Activated T-cell treated with anti-CD3 and anti-CD28 coated beads, Interleukin-2, amount 50 U/mL, for 24 hours (primary cell): ENCODE measurements around the gene DLGAP4.

Source experiments
- DNase-seq: peaks from one replicate; pipeline ENCODE4 v3.0.0-alpha.2; 2020
- H3K27ac Mint-ChIP-seq: 2 replicates; pipeline ENCODE4 v1.8.0; 2020; ENCODE audit warnings: mild to moderate bottlenecking, mixed read lengths
- H3K27me3 Mint-ChIP-seq: 2 replicates; pipeline ENCODE4 v1.8.0; 2020; ENCODE audit warnings: mixed read lengths
- H3K36me3 Mint-ChIP-seq: 2 replicates; pipeline ENCODE4 v1.8.0; 2020; ENCODE audit warnings: low read depth, mixed read lengths
- H3K4me1 Mint-ChIP-seq: 2 replicates; pipeline ENCODE4 v1.8.0; 2020; ENCODE audit warnings: low read depth, mixed read lengths
- H3K4me3 Mint-ChIP-seq: 2 replicates; pipeline ENCODE4 v1.8.0; 2020; ENCODE audit warnings: mild to moderate bottlenecking, moderate library complexity, mixed read lengths
- H3K9me3 Mint-ChIP-seq: 2 replicates; pipeline ENCODE4 v1.8.0; 2020; ENCODE audit warnings: mixed read lengths

DLGAP4 gene

GRCh38 chr20:36528176-36528874 is 222.2 kb downstream of the DLGAP4 start:
- H3K4me3 Mint-ChIP-seq, result no peak overlapping the region
- peaks cover 34% of the 10 kb centered on the region for H3K36me3 Mint-ChIP-seq
- no peak for DNase-seq
- H3K27me3 Mint-ChIP-seq, result no peaks in the 10 kb centered on the region
- H3K4me1 Mint-ChIP-seq, result no peaks in the 10 kb centered on the region
- H3K27ac Mint-ChIP-seq, result no peak overlapping the region
- H3K9me3 Mint-ChIP-seq, result no peaks in the 10 kb centered on the region

DNA sequence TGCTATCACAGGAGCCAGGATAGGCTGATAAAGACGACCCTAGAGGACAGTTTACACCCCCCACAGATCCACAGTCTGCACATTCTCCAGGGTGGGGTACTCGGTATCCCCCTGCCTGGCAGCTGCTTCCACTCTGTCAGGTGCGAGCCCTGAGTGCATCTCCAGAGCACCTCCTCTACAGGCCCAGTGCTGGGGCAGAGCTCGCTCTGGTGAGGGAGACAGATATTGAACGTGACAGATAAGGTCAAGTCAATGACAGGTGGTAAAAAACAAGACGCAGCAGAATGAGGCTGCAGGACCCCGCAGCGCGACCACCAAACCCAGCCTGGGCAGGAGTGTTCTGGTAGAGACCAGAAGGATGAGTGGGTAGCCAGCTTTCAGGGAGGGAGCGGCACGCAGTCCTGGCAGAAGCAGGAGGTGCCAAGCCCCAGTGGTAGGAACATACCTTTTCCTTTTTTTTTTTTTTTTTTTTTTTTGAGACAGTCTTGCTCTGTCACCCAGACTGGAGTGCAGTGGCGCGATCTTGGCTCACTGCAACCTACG is 222.8 kb downstream of the DLGAP4 start:
- no peaks in the 10 kb centered on the region for H3K4me1 Mint-ChIP-seq
- H3K9me3 Mint-ChIP-seq, result no peaks in the 10 kb centered on the region
- no peak overlapping the region for H3K27ac Mint-ChIP-seq
- peaks cover 29% of the 10 kb centered on the region for H3K36me3 Mint-ChIP-seq
- DNase-seq, result no peak
- no peak overlapping the region for H3K4me3 Mint-ChIP-seq
- no peaks in the 10 kb centered on the region for H3K27me3 Mint-ChIP-seq

- H3K4me1 Mint-ChIP-seq, result no peaks in the 10 kb centered on the region
- H3K36me3 Mint-ChIP-seq, result peaks cover 5% of the 10 kb centered on the region
- no peaks in the 10 kb centered on the region for H3K9me3 Mint-ChIP-seq
- no peak overlapping the region for H3K4me3 Mint-ChIP-seq
- H3K27me3 Mint-ChIP-seq, result no peaks in the 10 kb centered on the region
- H3K27ac Mint-ChIP-seq, result no peak overlapping the region
- no peak for DNase-seq
Measured at GRCh38 chr20:36532388-36532787, 226.2 kb downstream of the DLGAP4 start.

DNA sequence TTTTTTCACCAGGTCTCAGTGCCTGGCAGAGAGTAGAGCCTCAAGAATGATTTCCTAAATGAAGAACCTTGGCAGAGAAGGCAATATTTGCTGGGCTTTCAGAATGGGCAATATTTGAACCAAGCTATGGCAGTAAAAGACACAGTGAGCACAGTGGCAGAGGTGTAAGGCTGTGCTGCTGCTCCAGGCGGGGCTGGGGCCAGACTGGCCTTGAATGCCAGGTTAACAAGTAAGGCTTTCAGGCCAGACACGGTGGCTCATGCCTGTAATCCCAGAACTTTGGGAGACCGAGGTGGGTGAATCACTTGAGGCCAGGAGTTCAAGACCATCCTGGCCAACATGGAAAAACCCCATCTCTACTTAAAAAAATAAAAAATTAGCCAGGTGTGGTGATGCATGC is 226.7 kb downstream of the DLGAP4 start:
- H3K4me3 Mint-ChIP-seq, result no peak overlapping the region
- H3K4me1 Mint-ChIP-seq, result no peaks in the 10 kb centered on the region
- H3K27me3 Mint-ChIP-seq, result no peaks in the 10 kb centered on the region
- no peak for DNase-seq
- H3K27ac Mint-ChIP-seq, result no peak overlapping the region
- H3K9me3 Mint-ChIP-seq, result no peaks in the 10 kb centered on the region
- H3K36me3 Mint-ChIP-seq, result peaks cover under 1% of the 10 kb centered on the region

GRCh38 chr20:36538026-36538722 is 232.0 kb downstream of the DLGAP4 start:
- Mint-ChIP-seq H3K27me3 (peaks cover 4% of the 10 kb centered on the region), H3K36me3 (no peaks in the 10 kb centered on the region), H3K4me1 (no peaks in the 10 kb centered on the region), H3K27ac (no peak overlapping the region), H3K4me3 (no peak overlapping the region), H3K9me3 (no peaks in the 10 kb centered on the region)
- DNase-seq, result no peak

DNA sequence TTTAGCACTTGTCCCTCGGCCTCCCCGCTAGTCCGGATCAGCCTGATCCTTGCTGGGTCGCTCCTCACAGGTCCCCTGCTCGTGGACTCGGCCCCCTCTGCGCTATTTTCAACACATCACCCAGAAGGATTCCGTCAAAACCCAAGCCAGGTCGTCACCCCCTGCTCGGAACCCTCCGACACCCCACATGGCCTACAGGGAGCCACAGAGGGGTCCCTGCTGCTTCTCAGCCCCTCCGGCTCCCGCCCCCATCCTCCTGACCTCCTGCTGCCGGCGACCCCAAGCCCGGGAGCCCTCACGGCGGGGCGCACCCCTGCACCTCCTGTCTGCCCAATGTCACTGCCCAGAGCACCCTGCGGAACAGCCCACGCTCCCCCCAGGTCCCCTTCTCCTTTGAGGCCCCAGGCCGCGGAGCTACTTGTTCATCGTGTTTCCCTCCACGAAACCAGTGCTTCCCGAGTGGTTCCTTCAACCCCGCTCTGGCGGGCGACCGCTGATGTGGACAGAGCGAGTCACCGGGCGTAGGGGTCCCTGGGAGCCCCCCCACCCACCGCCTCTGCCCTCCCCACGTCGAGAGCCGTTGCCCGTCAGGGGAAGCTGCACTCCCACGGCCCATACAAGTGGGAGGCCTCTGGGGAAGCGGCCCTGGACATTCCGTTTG is 234.5 kb downstream of the DLGAP4 start:
- no peaks in the 10 kb centered on the region for H3K9me3 Mint-ChIP-seq
- H3K36me3 Mint-ChIP-seq, result no peaks in the 10 kb centered on the region
- H3K4me1 Mint-ChIP-seq, result no peaks in the 10 kb centered on the region
- no peak overlapping the region for H3K27ac Mint-ChIP-seq
- H3K4me3 Mint-ChIP-seq, result no peak overlapping the region
- no peak for DNase-seq
- H3K27me3 Mint-ChIP-seq, result peaks cover 4% of the 10 kb centered on the region

- H3K27ac Mint-ChIP-seq, result no peak within 1 kb of the TSS
- no peak within 1 kb of the TSS for H3K4me3 Mint-ChIP-seq
- no peak for DNase-seq
- no peaks in the 10 kb centered on the region for H3K9me3 Mint-ChIP-seq
- peaks cover 4% of the 10 kb centered on the region for H3K27me3 Mint-ChIP-seq
- H3K4me1 Mint-ChIP-seq, result peaks cover 1% of the 10 kb centered on the region
- H3K36me3 Mint-ChIP-seq, result no peaks in the 10 kb centered on the region
Measured at GRCh38 chr20:36541227-36541767, 235.2 kb downstream of the DLGAP4 start, which contains the start of gene MYL9. TSS of gene MYL9 (plus strand) at chr20:36541519. CDS start at chr20:36544885, 3,366 bp downstream.

DNA sequence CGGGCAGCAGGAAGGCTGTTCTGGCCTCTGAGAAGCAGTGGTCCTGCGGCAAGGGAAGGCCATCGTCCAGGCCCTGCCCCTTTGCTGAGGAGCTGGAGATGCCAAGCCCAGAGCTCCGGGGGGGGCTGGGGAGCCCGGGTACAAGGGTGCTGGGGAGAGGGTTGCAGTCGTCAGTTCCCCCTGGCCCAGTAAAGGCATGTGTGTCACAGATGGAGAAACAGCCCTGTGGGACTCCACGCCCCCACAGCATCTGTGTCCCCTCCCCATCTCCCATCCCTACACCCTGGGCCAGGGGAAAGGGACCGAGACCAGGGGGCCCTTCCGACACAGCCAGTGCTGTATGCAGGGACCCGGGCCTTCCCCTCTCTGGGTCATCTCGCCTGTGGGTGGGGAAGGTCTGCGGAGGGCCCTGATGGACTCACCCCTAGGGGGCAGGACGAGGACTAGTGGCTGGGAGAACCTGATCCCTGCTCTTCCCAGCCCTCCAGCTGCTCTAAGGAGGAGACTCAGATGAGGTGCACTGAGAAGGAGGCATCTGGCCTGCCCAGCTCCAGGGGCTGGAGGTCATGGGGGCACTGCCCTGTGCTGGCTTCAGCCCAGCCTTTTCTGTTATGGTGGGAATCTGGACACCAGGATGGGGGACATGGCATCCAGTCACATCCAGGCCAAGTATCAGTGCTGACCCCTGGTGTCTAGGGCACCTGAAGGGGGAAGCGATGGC is 235.8 kb downstream of the DLGAP4 start:
- Mint-ChIP-seq H3K9me3 (no peaks in the 10 kb centered on the region), H3K36me3 (no peaks in the 10 kb centered on the region), H3K4me3 (no peak overlapping the region), H3K27me3 (peaks cover 4% of the 10 kb centered on the region), H3K27ac (no peak overlapping the region), H3K4me1 (peaks cover 1% of the 10 kb centered on the region)
- no peak for DNase-seq

GRCh38 chr20:36542516-36543183 is 236.5 kb downstream of the DLGAP4 start:
- no peak overlapping the region for H3K4me3 Mint-ChIP-seq
- H3K4me1 Mint-ChIP-seq, result peaks cover 1% of the 10 kb centered on the region
- H3K9me3 Mint-ChIP-seq, result no peaks in the 10 kb centered on the region
- peaks cover 4% of the 10 kb centered on the region for H3K27me3 Mint-ChIP-seq
- H3K27ac Mint-ChIP-seq, result no peak overlapping the region
- DNase-seq, result no peak
- no peaks in the 10 kb centered on the region for H3K36me3 Mint-ChIP-seq

GRCh38 chr20:36543184-36544133 is 237.3 kb downstream of the DLGAP4 start:
- no peak for DNase-seq
- H3K4me1 Mint-ChIP-seq, result peaks cover 1% of the 10 kb centered on the region

GRCh38 chr20:36544134-36545018 is 238.2 kb downstream of the DLGAP4 start:
- no peak for DNase-seq
- Mint-ChIP-seq H3K4me1 (peaks cover 1% of the 10 kb centered on the region), H3K9me3 (no peaks in the 10 kb centered on the region), H3K36me3 (no peaks in the 10 kb centered on the region), H3K27ac (no peak overlapping the region), H3K27me3 (peaks cover 4% of the 10 kb centered on the region), H3K4me3 (no peak overlapping the region)

More at GRCh38 chr20:36543184-36544133, 237.3 kb downstream of the DLGAP4 start:
- Mint-ChIP-seq H3K27ac (no peak overlapping the region), H3K27me3 (peaks cover 4% of the 10 kb centered on the region), H3K9me3 (no peaks in the 10 kb centered on the region), H3K4me3 (no peak overlapping the region), H3K36me3 (no peaks in the 10 kb centered on the region)

DNA sequence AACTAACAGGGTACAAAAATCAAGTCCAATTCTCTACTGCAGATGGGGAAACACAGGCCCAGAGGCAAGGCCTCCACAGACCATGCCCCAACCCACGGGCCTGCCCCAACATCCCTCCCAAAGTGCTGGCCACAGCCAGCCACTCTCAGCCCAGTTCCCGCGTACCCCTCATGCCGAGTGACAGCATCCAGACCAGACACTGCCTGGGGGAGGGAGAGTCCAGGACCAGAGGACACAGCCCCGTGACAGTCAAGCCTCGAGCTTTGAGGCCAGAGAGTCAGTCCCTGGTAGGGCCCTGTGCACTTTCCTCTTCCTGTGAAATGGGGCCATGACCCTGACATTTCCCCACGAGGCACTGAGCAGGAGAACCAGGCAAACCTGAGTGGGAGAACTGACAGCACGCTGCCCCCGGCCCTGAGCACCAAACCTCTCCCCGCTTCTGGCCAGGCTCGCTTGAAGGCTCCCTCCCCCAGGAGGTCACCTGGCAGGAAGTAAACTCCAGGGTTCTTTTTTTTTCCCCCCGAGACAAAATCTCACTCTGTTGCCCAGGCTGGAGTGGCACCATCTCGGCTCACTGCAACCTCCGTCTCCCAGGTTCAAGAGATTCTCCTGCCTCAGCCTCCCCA is 240.1 kb downstream of the DLGAP4 start:
- Mint-ChIP-seq H3K27ac (no peak overlapping the region), H3K4me3 (no peak overlapping the region), H3K27me3 (no peaks in the 10 kb centered on the region), H3K4me1 (peaks cover 1% of the 10 kb centered on the region), H3K36me3 (no peaks in the 10 kb centered on the region), H3K9me3 (no peaks in the 10 kb centered on the region)
- DNase-seq, result no peak
